HG03066 (cell line): Measurements from ENCODE around the gene GALNT13.

Experiments used
- ATAC-seq: cut with Tn5 transposase; IDR thresholded peaks from one replicate; pipeline ENCODE4 v1.9.1; 2021; ENCODE audit warnings: low read depth; ENCODE audit not compliant: unreplicated experiment

The GALNT13 gene

DNA sequence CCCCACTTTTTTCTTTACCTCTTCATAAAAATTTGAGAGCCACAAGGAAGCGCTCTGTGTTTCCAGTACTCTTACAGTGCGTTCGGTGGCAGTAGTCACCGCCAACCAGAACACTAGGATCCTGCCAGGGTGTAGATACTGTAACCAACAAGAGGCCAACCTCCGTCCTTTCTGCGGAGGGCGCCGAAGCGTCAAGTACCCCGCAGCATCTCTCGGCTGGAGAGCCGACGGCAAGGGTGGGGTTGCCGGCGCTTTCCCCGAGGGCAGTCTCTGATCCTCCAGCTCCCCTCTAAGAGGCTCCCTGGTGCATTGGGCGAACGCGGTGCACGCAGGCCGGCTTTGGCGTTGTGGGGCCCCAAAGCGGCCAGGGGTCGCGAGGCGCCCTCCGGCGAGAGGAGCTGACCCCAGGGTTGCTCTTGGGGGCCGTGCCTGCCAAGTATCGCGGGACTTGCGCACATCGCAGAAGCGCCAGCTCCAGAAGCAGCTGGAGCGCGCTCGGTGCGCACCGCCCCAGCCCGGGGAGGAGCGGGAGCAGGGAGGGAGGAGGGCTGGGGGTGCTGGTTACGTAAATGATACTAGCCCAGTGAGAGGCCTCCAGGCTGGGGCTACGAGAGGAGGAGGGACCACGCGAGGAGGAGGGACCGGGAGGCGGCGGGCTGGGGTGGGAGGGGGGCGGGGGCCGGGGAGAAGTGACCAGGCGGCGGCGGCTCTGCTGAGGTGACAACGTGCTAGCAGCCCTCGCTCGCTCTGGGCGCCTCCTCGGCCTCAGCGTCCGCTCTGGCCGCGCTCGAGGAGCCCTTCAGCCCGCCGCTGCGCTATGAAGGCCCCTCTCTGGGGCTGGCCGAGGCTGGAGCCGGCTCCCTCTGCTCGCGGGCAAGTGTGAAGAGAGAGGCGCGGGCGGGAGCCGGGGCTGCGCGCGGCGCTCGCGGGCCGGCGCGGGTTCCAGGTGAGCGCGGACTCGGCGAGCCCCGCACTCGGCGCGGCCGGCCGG lies at the start of gene GALNT13:
Gene GALNT13, plus strand, starts transcription at position 692 of the 991 bp plus-strand sequence.
- ATAC-seq: no peak

DNA sequence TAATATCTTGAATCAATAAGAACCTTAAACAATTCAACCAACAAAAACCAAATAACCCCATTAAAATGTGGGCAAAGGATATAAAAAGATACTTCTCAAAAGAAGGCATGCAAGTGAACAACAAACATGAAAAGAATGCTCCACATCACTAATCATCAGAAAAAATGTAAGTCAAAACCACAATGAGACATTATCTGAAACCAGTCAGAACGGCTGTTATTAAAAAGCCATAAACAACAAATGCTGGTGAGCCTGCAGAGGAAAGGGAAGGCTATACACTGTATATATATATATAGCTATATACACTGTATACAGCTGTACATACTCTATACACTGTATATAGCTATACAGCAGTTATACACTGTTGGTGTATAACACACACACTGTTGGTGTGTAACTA lies 47.8 kb upstream of the GALNT13 start:
- no peak for ATAC-seq

DNA sequence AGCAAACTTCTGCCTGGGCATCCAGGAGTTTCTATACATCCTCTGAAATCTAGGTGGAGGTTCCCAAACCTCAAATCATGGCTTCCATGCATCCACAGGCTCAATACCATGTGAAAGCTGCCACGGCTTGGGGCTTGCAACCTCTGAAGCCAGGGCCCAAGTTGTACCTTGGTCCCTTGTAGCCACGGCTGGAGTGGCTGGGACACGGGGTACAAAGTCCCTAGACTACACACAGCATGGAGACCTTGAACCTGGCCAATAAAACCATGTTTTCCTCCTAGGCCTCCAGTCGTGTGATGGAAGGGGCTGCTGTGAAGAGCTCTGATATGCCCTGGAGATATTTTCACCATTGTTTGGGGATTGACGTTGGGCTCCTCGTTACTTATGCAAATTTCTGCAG lies 43.4 kb upstream of the GALNT13 start:
- no peak for ATAC-seq

DNA sequence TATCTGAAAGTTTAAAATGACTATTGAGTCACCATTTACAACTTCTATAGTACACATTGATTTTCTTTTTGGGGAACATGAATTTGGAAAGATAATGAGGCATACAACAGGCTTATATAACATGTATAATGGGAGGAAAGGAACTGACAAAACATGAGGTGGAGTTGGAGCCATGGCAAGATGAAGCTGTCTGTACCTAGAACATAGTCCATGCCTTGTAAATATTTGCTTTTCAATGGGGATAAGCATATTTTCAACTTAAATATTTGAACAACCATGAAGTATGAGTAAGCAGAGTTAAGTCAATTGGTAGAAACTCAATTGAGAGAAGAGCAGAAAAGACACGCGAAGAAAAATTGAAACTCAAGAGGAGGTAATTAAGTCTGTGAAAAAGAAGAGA lies 37.1 kb upstream of the GALNT13 start:
- ATAC-seq: no peak

DNA sequence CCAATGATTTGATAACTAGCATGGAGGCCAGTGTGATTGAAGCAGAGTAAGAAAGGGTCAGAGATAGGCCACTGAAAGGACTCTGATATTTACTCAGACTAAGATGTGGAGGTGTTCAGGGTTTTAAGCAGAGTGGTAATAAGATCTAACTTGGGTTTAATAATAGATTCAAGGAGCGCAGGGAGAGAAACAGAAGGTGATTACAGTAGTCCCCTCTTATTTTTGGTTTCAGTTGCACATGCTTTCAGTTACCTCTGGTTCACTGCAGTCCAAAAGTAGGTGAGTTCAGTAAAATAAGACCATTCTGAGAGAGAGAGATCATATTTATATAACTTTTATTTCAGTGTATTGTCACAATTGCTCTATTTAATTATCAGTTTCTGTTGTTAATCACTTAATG lies 13.5 kb upstream of the GALNT13 start:
- ATAC-seq: no peak

DNA sequence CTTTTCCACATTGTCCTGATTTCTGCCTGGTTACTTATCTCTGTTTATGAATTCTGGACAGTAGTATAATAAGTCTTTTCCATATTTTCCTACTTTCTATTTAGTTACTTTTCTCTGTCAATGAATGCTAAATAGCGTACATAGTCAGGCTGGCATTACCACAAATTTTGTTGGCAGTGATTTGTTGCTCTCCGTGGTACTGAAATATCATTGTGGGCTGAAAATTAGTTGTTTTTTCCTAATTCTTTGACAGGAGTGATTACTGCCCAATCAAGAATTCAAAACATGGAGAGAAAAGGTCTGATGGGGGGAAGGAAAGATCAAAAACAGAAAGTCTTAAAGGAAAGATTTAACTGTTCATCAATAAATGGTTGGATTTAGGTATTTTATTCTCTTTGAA lies 7.7 kb upstream of the GALNT13 start:
- ATAC-seq: no peak

DNA sequence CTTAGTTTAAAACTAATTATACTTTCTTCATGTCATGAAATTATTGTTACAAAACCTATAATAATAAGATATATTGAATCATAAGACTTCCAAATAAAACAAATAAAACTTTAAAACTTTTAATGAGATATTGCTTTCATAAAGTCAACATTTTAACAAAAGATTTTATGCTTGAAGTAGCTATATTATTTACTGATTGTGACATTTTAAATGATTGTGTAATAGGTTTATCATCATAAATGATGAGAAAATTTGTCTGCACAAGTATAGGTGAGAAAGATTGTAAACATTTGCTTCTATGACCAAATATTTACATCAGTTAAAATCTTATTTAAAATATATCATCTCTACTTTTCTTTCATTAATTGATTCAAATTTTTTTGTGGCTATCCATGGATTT lies 5.1 kb upstream of the GALNT13 start:
- ATAC-seq: no peak

DNA sequence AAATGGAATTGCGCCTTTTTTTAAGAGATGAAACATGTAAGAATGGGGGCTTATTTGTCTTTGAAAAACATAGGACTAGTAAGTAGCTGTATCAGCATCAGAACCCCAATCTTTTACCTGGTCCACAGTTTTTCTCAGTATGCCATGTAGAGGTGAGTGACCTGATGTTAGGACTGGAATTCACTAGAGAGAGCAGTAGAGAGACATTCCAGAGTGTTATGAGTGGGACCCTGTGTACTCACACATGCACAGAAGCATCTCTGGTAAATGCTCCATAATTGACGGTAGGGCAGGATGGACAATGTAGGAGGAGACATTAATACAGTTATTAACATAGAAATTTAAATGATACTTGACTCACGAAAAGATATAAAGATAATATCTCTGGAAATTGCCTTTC lies 1.4 kb upstream of the GALNT13 start:
- no peak for ATAC-seq

DNA sequence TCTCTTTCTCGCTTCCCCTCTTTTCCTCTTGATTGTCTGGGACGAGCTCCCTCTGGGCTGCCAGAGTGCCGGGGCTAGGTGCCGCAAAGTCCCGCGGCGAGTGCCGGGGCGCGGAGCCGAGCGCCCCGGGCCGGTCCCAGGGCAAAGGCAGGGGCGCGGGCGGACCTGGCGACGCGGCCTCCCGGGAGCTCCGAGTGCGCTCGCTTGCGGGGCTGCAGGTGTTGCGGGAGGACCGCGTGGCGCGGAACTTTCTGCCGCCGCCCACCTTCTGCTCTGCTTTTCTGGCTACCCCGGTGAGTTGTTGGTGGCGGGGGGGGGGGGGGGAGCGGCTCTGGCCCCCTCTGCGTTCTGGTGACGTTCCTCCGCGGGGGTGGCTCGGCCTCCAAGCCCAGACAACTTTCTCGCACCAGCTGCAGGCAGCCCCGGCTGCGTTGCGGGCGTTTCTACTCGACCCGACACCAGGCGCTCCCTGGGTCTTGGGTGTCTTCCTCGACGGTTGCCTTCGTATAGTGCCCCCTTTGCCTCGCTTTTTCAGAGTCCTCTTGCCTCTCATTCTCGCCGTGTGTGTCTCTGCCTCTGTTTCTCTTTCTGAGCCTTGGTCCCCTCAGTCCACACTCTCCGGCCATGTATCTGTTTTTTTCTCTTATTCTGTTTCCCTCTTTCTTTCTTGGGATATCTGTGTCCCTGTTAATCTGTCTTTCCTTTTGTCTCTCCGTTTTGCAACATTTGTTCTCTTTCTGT lies 759 bp downstream of the GALNT13 start:
- no peak for ATAC-seq

DNA sequence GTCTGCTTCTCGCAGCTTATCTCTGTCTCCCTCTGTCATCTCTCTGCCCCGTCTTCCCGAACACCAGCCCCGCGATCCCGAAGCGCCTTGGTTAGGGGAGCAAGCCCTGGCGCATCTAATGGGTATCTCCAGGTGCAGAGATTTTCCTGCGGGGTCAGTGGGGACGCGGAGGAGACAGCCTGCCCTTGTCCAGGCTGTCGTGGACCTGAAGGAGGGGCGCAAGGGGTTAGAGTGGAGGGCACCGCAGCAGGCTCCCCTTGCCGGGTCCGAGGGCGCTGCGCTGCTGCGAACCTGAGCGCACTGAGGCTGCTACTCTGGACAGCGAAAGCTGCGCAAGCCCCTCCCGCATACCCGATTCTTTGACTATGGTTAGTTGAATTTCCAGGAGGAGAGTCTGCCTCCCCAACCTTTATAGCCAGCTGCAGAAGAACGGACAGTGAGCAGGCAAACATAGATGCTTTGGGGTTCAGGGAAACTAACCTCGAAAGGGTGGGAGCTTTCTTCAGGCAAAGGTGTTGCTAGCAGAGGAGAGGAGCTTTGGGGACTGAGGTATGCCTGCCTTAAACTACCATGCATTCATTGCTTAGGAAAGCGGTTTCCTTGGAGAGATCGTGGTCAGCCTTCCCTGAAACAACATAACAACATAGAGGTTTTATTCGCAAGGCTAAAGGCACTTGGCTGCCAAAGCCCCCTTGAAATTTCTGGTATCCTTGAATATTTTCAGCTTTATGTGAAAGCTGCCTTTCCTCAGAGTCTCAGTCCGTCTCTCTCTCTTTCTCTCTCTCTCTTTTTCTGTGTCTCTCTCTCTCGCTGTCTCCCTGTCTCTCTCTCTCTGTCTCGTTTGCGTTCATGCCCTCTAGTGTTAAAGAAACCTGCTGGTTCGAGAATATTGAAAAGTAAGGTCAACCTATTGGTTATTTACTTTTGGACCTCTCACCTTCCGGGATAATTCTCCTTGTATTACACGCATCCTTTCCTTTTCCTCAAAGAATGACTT lies 1.6 kb downstream of the GALNT13 start:
- ATAC-seq: no peak

DNA sequence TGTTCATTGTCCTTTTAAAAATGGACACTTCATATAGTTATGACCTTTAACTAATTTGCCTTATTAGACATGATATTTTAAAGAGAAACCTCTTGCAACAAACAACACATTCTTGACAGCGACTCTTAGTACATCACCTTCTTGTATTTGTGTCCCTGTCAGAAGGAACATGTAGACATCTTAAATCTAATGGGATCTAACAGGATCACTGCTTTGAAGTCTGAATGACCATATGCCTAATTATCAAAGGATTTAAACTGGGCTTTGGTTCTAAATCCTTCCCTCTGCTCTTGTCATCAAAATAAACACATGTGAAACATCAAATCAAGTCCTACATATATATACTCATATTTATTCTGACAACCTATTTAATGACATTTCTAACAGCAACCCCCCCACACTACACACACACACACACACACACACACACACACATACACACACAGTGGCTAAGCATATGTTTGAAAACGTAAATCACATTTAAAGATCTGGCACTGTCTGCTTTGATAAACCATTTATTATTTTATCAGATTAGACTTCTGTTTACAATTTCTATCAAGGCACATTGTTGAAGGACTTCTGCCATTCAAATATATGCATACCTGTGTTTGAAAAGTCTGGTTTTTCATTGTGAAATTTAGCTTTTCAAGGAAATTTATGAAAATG lies 4.2 kb downstream of the GALNT13 start:
- ATAC-seq: no peak

DNA sequence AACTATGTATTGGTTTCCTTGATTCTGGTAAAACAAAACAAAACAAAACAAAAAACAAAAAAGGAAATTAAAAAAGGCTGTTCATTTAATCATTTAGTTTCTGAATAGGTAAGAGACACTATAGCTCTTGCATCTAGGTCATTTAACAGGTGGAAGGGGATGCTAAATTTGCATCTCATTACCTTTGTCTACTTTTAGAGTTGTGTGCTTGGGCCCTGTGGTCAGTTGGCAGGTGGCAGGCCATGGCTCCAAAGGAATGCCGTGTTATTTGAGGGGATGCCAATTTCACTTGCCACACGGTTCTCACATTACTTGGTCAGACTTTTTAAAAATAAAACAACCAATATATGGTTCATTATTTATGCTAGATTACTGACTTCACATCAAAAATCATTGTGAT lies 9.2 kb downstream of the GALNT13 start:
- no peak for ATAC-seq

DNA sequence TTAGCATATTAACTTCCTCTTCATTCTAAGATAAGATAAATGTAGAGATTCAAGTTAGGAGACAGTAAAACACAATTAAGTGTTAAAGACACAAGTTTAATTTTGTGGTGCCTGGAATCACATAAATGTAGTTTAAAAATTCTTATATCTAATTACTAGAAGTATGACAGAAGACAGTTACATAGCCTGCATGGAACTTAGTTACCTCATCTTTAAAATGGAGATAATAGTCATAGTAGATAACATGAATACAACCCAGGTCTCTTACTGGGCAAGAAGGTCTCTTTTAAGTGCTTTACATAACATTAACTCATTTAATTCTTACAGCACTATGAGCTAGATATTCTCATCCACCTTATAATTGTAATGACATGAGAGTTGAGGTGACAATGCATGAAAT lies 15.1 kb downstream of the GALNT13 start:
- no peak for ATAC-seq

DNA sequence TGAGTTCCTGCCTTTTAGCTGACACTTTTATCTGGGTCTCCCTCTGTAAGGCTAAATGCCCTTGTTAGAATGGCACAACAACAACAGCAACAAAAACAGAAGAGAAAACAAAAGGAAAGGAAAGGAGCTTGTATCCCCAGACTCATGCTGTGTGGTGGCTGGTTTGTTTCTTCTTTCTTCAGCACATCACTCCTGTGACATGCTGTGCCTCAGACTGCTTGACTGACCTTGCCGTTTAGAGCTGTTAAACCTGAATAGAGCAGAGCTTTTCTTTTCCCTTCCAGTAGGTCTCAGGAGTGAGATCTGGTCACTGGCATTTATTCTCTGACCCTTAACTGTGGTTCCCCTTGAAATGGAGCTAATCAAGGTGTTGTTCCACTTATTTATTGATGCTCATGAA lies 18.9 kb downstream of the GALNT13 start:
- ATAC-seq: no peak

DNA sequence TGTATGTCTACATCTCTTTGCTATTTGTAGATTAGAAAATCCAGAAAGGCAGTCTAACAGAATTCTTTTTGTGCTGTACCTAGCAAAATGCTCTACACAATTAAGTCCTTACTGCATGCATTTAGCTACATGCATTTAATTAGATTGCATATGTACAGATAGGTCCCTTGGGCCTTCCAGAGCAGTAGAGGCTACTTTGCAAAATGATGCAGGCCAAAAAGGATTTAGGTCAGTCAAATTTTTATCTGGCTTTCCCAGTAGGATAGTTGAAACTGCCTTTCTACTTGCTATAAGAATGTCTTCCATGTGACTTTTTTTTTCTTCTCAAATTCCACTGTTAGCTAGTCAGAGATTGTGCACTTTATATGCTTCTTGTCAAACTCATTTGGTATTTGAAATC lies 19.3 kb downstream of the GALNT13 start:
- ATAC-seq: no peak

DNA sequence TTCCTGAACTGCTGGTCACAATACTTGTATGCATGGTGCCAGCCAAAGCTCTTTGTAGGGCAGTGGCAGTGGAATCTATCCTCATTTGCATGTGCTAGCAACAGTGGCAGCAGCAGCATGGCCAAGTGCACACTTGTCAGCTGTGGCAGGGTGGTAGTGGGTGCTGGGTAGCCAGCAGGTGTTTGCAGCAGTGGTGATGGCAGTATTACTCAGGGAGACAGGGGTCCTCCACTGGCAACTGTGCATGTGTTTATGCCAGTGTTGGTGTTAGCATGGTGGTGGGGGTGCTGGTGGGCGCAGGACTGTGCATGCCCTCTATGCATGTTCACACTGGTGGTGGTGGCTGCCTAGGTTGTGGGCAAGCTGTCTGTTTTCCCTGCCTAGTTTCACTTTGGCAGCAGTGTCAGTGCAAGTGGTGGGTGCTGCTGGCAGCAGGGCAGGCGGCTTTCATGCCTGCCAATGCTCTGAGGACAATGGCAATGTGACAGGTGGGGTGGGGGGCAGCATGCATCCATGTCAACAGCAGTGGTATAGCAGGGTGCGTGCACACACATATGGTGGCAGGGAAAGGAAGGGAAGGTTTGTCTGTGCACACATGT lies 41.2 kb downstream of the GALNT13 start:
- ATAC-seq: no peak

DNA sequence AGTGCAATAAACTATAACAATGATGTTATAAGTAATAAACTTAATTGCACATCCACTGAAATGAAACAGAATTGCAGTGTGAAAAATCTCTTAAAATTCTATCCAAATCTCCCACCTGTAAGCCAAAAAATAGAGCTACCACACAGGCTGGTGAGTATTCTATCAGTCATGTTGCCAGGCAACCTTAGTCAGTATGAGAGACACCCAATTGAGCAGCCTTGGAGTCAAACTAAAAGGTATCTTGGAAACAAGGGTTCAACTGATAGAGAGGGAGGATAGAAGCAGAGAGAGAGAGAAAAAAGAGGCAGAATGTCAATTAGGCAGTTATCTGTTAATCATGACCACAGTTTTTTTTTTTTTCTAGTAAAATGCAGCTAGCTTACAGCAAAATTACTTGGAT lies 45.8 kb downstream of the GALNT13 start:
- no peak for ATAC-seq

DNA sequence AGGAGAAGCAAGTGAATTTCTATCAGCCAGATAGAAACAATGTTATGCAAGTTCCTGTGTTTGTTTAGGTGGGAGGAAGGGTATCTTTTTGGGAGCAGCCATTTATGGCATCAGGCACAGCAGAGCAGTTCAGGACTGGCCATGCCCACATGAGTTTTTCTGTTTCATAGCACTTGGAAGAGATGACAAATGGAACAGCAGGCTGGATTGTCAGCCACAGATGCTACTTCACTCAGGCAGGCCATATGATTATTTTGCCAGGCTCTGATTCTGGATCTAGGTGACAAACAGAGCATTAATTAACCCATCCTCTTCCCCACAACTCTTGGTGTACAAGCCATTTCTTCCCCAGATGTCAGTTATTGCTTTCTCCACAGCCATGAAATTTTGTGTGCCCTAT lies 63.8 kb downstream of the GALNT13 start:
- ATAC-seq: no peak

DNA sequence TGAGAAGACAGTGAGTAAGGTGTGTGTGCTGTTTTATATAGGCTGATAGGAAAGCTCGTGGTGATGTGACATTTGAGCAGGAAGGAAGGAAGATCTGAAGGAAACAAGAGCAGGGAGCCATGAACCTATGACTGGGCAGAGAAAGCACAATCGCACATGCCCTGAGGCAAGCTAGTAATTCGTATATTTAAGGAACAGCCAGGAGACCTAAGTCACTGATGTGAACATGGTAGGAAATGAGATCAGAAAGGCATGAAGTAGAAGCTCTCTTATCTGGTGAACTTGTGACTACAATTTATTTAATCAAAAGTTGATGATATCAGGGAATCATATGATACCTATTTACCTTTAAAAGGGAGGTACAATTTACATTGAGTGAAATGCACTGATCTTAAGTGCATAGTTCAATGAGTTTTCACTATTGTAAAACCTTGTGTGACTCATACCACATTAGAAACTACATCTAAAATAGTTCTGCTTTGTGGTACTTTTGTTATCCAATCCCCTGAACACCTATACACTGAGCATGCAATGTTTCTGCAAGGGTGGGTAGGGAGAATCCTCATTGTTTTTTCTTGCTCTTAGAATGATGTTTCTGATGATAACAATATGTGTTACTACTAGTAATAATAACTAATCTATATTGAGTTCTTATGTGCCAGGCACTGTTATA lies 67.5 kb downstream of the GALNT13 start:
- ATAC-seq: no peak
